IMR-90 (cell line): ENCODE measurements around the gene DPEP1. TPM values are rescaled to one million over a fixed set of nuclear protein-coding genes. Genes with fewer than 3 reads are reported as not detected.

Source experiments
- ATAC-seq: fragments of 200-7000 bp; cut with Tn5 transposase; 2 replicates; pipeline ENCODE4 v1.9.1; 2020; ENCODE audit warnings: low read depth, mild to moderate bottlenecking, moderate library complexity
- BruUV-seq: library from RNA; stranded (reverse); fragments of 400-500 nt; replicated peaks from 2 replicates; lab custom pipeline; 2021; lab: Mats Ljungman, UMichigan
- CTCF ChIA-PET: fragments of 300-600 bp; formaldehyde crosslinking; extraction: SDS; loops from one replicate; lab custom pipeline; 2021; ENCODE audit warnings: antibody characterized with exemption; lab: Yijun Ruan, JAX
- POLR2A ChIA-PET: fragments of 300-600 bp; sonication (Branson Sonifier 250); formaldehyde crosslinking; loops from one replicate; lab custom pipeline; 2022; ENCODE audit warnings: antibody characterized with exemption; ENCODE audit not compliant: unreplicated experiment; lab: Charles Lee
- DNase-seq: peaks from one replicate; pipeline ENCODE4 v3.0.0; 2013
- H2AFZ ChIP-seq: replicated peaks from 2 replicates; pipeline ENCODE3; 2013; ENCODE audit warnings: low read length, mild to moderate bottlenecking; ENCODE audit not compliant: poor library complexity
- H2AK5ac ChIP-seq: 2 replicates; pipeline ENCODE4 v1.6.1; 2013; ENCODE audit warnings: low read depth, low read length, inconsistent platforms
- H2AK9ac ChIP-seq: replicated peaks from 2 replicates; pipeline ENCODE3; 2013; ENCODE audit warnings: mild to moderate bottlenecking, low read depth, low read length, moderate library complexity; ENCODE audit not compliant: poor library complexity
- H2BK120ac ChIP-seq: 2 replicates; pipeline ENCODE4 v1.6.1; 2013; ENCODE audit warnings: low read depth, low read length, inconsistent platforms
- H2BK15ac ChIP-seq: 3 replicates; pipeline ENCODE4 v1.6.1; 2013; ENCODE audit warnings: low read depth, low read length, inconsistent platforms
- H2BK20ac ChIP-seq: 2 replicates; pipeline ENCODE4 v1.6.1; 2013; ENCODE audit warnings: low read depth, mild to moderate bottlenecking, inconsistent platforms, low read length, moderate library complexity
- H2BK5ac ChIP-seq: 2 replicates; pipeline ENCODE4 v1.6.1; 2013; ENCODE audit warnings: mild to moderate bottlenecking, low read depth, low read length, inconsistent platforms; ENCODE audit not compliant: poor library complexity, severe bottlenecking
- H3K14ac ChIP-seq: replicated peaks from 2 replicates; pipeline ENCODE4 v1.6.1; 2013; ENCODE audit warnings: low read depth, low read length, inconsistent platforms
- H3K18ac ChIP-seq: 2 replicates; pipeline ENCODE4 v1.6.1; 2013; ENCODE audit warnings: low read depth, low read length, control low read depth
- H3K23ac ChIP-seq: 2 replicates; pipeline ENCODE4 v1.6.1; 2013; ENCODE audit warnings: low read depth, low read length, inconsistent platforms
- H3K27ac ChIP-seq: 2 replicates; pipeline ENCODE4 v1.5.1; 2013; ENCODE audit warnings: mild to moderate bottlenecking, control low read depth, low read length; ENCODE audit not compliant: insufficient read depth
- H3K27me3 ChIP-seq: 2 replicates; pipeline ENCODE4 v1.6.1; 2013; ENCODE audit warnings: low read length; ENCODE audit not compliant: control insufficient read depth, insufficient read depth
- H3K36me3 ChIP-seq: 2 replicates; pipeline ENCODE4 v1.6.1; 2013; ENCODE audit warnings: low read length, mixed read lengths; ENCODE audit not compliant: control insufficient read depth, insufficient read depth
- H3K4ac ChIP-seq: 2 replicates; pipeline ENCODE4 v1.6.1; 2013; ENCODE audit warnings: low read depth, low read length, inconsistent platforms
- H3K4me1 ChIP-seq: 2 replicates; pipeline ENCODE4 v1.6.1; 2013; ENCODE audit warnings: low read length, mixed read lengths; ENCODE audit not compliant: control insufficient read depth, insufficient read depth
- H3K4me2 ChIP-seq: 2 replicates; pipeline ENCODE4 v1.6.1; 2013; ENCODE audit warnings: low read depth, mild to moderate bottlenecking, control low read depth, low read length, moderate library complexity
- H3K4me3 ChIP-seq: 2 replicates; pipeline ENCODE4 v1.5.1; 2013; ENCODE audit warnings: low read depth, mild to moderate bottlenecking, control low read depth, low read length, moderate library complexity; ENCODE audit not compliant: insufficient read depth
- H3K56ac ChIP-seq: 2 replicates; pipeline ENCODE4 v1.6.1; 2013; ENCODE audit warnings: low read length, inconsistent platforms; ENCODE audit not compliant: insufficient read depth; ENCODE audit errors: extremely low read depth
- H3K79me1 ChIP-seq, 2 experiments: 2 replicates each; pipeline ENCODE4 v1.6.1; 2013; ENCODE audit warnings: low read length in 2 of 2, inconsistent platforms in 1 of 2, low read depth in 1 of 2
- H3K9ac ChIP-seq: 2 replicates; pipeline ENCODE4 v1.6.1; 2013; ENCODE audit warnings: low read depth, low read length, control low read depth
- H3K9me1 ChIP-seq: 2 replicates; pipeline ENCODE4 v1.6.1; 2013; ENCODE audit warnings: low read length, inconsistent platforms; ENCODE audit not compliant: insufficient read depth
- H3K9me3 ChIP-seq: 2 replicates; pipeline ENCODE4 v1.6.1; 2013; ENCODE audit warnings: low read length; ENCODE audit not compliant: control insufficient read depth, insufficient read depth
- H4K20me1 ChIP-seq: 2 replicates; pipeline ENCODE4 v1.6.1; 2013; ENCODE audit warnings: low read length, inconsistent platforms; ENCODE audit not compliant: insufficient read depth
- H4K5ac ChIP-seq: 2 replicates; pipeline ENCODE4 v1.6.1; 2013; ENCODE audit warnings: mild to moderate bottlenecking, low read depth, low read length, control low read depth
- H4K8ac ChIP-seq, 2 experiments: 2 replicates each; pipeline ENCODE4 v1.6.1; 2013; ENCODE audit warnings: low read depth in 2 of 2, low read length in 2 of 2, control low read depth in 1 of 2, inconsistent platforms in 1 of 2
- H4K91ac ChIP-seq: 2 replicates; pipeline ENCODE4 v1.6.1; 2013; ENCODE audit warnings: low read depth, low read length, inconsistent platforms; ENCODE audit not compliant: insufficient read depth
- CHD1 ChIP-seq: IDR thresholded peaks from 2 replicates; pipeline ENCODE4 v1.6.1; 2012; ENCODE audit warnings: low read depth, low read length, improper control_type of control experiment
- ELK1 ChIP-seq: fragments of 150-350 bp; IDR thresholded peaks from 2 replicates; pipeline ENCODE4 v1.6.1; 2016; ENCODE audit warnings: low read depth, mild to moderate bottlenecking, low read length, moderate library complexity, borderline replicate concordance
- SMC3 ChIP-seq: fragments of 150-350 bp; IDR thresholded peaks from 2 replicates; pipeline ENCODE4 v1.6.1; 2016; ENCODE audit warnings: low read depth, mild to moderate bottlenecking, antibody characterized with exemption, low read length, moderate library complexity
- WGBS, 2 experiments: methylation state at CpG; one replicate each; pipeline versions ENCODE4 v1.1.5 to v1.1.7; 2013; ENCODE audit warnings: missing lambda C conversion rate in 2 of 2; ENCODE audit not compliant: insufficient read length in 1 of 2; ENCODE audit errors: extremely low coverage in 2 of 2; 5-methylcytosine and 5-hydroxymethylcytosine counted together
- dilution Hi-C: fragments of 300-500 bp; cut with HindIII; formaldehyde crosslinking; loops from one replicate; pipeline ENCODE4 v1.14.3; 2018; ENCODE audit warnings: low sequenced_read_pairs; ENCODE audit not compliant: unreplicated experiment
- in situ Hi-C: fragments of 300-500 bp; cut with MboI; formaldehyde crosslinking; loops from 3 replicates; pipeline ENCODE4 v1.14.3; 2019; ENCODE audit warnings: low sequenced_read_pairs, inconsistent platforms, mixed read lengths
- intact Hi-C: fragments of 100-400 bp; cut with micrococcal nuclease; formaldehyde crosslinking; loops from 2 replicates; pipeline ENCODE4 v1.10.0; 2022
- polyA plus RNA-seq, 3 experiments: library from polyadenylated mRNA; depleted of rRNA; stranded (reverse); fragments of >200 nt; gene quantifications; 2 replicates each; pipeline ENCODE4 v1.2.3, GENCODE V29; 2012; ENCODE audit warnings: low replicate concordance in 1 of 3
- total RNA-seq: library from RNA; depleted of rRNA; stranded (reverse); fragments of >200 nt; gene quantifications from 2 replicates; pipeline ENCODE4 v1.2.3, GENCODE V29; 2012

DPEP1 gene
- total and polyA plus RNA-seq, 2 of the 4 experiments (the other 2 are of a cell fraction), result not detected

DNA sequence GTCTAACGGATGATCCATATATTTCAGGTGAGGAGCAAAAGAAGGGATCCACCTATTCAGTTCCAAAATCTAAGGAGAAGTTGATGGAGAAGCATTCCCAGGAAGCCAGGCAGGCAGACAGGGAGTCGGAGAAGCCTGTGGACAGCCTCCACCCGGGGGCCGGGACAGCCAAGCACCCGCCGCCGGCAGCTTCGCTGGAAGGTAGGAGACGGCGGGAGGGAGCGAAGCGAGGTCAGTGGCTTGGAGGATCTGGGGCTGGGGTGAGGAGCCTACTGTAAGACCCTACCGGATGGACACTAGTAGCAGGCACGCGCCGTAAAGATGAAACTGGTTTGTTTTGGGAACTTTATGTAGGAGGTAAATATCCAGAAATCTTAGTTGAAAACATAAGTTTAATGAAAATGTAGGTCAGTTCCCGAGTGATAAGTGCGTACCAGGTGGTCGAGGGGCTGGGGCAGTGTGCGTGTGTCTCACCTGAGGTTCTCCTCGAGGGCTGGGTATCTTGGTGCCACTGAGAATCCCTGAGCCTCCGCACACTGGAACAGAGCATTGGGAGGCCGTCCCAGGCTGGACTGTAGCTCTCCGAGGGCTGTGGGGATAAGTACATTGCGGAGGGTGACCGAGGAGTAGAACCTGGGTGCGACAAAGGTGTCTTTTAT lies 44.9 kb downstream of the DPEP1 start:
- Histone ChIP-seq H2AK9ac (peak overlapping the region; percentile 94), H3K9ac (peak overlapping the region; percentile 86), H4K8ac (peak overlapping the region; percentile 74 to 81; a peak in 3 of 4 replicates), H4K20me1 (peaks cover 22% of the 10 kb centered on the region), H3K18ac (no peak overlapping the region), H4K91ac (peak overlapping the region; percentile 58; the same call in 1 of the 2 replicates), H3K14ac (peak overlapping the region; percentile 50), H3K4me1 (peaks cover 7% of the 10 kb centered on the region), H3K56ac (peak overlapping the region; percentile 78), H3K23ac (peak overlapping the region; percentile 84), H3K4ac (peak overlapping the region; percentile 71), H4K5ac (0 out of 2 replicates have a peak overlapping the region, but pooled peaks have one; percentile 12), H3K4me2 (peak overlapping the region; percentile 99), H3K9me1 (peaks cover 12% of the 10 kb centered on the region; the same call in 1 of the 2 replicates), H3K79me1 (peaks cover 23 to 56% of the 10 kb centered on the region in 2 experiments), H2BK20ac (no peak overlapping the region), H3K4me3 (peak overlapping the region; percentile 87), H2AFZ (peak overlapping the region; percentile 99), H2BK120ac (no peak overlapping the region), H3K36me3 (peaks cover 17% of the 10 kb centered on the region), H3K27ac (peak overlapping the region; percentile 47), H2BK5ac (peak overlapping the region; percentile 23), H3K9me3 (no peaks in the 10 kb centered on the region), H3K27me3 (no peaks in the 10 kb centered on the region), H2BK15ac (no peak overlapping the region), H2AK5ac (peak overlapping the region; percentile 83)
- DNase-seq (no peak), ATAC-seq (peak; percentile 36)
- intact Hi-C loops (no loop called here), dilution Hi-C loops (no loop called here), in situ Hi-C loops (no loop called here)
- CTCF ChIA-PET, result no interaction called here
- WGBS, 2 experiments, result 12% methylated on average over 13 of the region's 27 CpGs; no CpG with 5 or more reads in 1 of the 2 experiments
- BruUV-seq, result no TSS peak
- POLR2A ChIA-PET, result no interaction called here
- TF ChIP-seq CHD1 (0 out of 2 replicates have a peak, but pooled peaks have one; percentile 52), SMC3 (no peak), ELK1 (no peak)
